Mesodermal cell (in vitro differentiated cells): ENCODE results near the gene PCDHGA11.
A peak's percentile ranks its signal among the peaks of the same experiment; 100 is the strongest.
"Not testable (repeated sequence)": the region's sequence is repeated elsewhere in the genome, so short reads cannot be mapped to it uniquely, and the experiment has no call there.

Experiments used
- H3K27ac ChIP-seq: 2 replicates; pipeline ENCODE4 v1.7.0; 2013; ENCODE audit warnings: mild to moderate bottlenecking, low read depth, low read length, moderate library complexity; ENCODE audit not compliant: severe bottlenecking
- H3K36me3 ChIP-seq: 2 replicates; pipeline ENCODE4 v1.7.1; 2013; ENCODE audit warnings: mild to moderate bottlenecking, low read length, moderate library complexity; ENCODE audit not compliant: control insufficient read depth, insufficient read depth
- H3K4me1 ChIP-seq: one replicate; pipeline ENCODE4 v1.7.1; 2013; ENCODE audit warnings: mild to moderate bottlenecking, low read length; ENCODE audit not compliant: insufficient read depth, control insufficient read depth, poor library complexity, severe bottlenecking
- H3K4me3 ChIP-seq: 2 replicates; pipeline ENCODE4 v1.7.0; 2013; ENCODE audit warnings: low read length, control low read depth, mild to moderate bottlenecking; ENCODE audit not compliant: insufficient read depth, poor library complexity, severe bottlenecking; ENCODE audit errors: extremely low read depth
- H3K9me3 ChIP-seq: 2 replicates; pipeline ENCODE4 v1.7.1; 2013; ENCODE audit warnings: mild to moderate bottlenecking, low read length, moderate library complexity; ENCODE audit not compliant: control insufficient read depth
- WGBS, 2 experiments: methylation state at CpG; one replicate each; pipeline ENCODE4 v1.1.5; 2013; ENCODE audit warnings: missing lambda C conversion rate in 2 of 2; ENCODE audit not compliant: insufficient coverage in 2 of 2; 5-methylcytosine and 5-hydroxymethylcytosine counted together

The PCDHGA11 gene

GRCh38 chr5:141387557-141388311 is 33.1 kb upstream of the PCDHGA11 start, which contains the start of gene PCDHGB4:
PCDHGB4 (plus strand) TSS chr5:141387698; CDS start chr5:141387885, 187 bp downstream.
- Histone ChIP-seq H3K9me3 (peaks cover 49% of the 10 kb centered on the region), H3K4me3 (peak within 1 kb of the TSS; percentile 18)
- not testable (repeated sequence) for H3K36me3 ChIP-seq, H3K27ac ChIP-seq, H3K4me1 ChIP-seq
- 64 to 74% methylated on average over 12 to 15 of the region's 40 CpGs for WGBS, 2 experiments

GRCh38 chr5:141388661-141389060 is 32.2 kb upstream of the PCDHGA11 start:
- 94 to 98% methylated on average over 4 to 6 of the region's 10 CpGs for WGBS, 2 experiments
- Histone ChIP-seq H3K36me3 (peaks cover 14% of the 10 kb centered on the region), H3K9me3 (peaks cover 50% of the 10 kb centered on the region)

GRCh38 chr5:141389153-141390042 is 31.5 kb upstream of the PCDHGA11 start:
- Histone ChIP-seq H3K27ac (no peak overlapping the region), H3K4me3 (no peak overlapping the region), H3K4me1 (no peaks in the 10 kb centered on the region), H3K36me3 (peaks cover 15% of the 10 kb centered on the region), H3K9me3 (peaks cover 56% of the 10 kb centered on the region)
- 95 to 97% methylated on average over 70 to 77 of the region's 77 CpGs for WGBS, 2 experiments

More at GRCh38 chr5:141388661-141389060, 32.2 kb upstream of the PCDHGA11 start:
- Histone ChIP-seq H3K4me3 (no peak overlapping the region), H3K4me1 (no peaks in the 10 kb centered on the region), H3K27ac (no peak overlapping the region)

GRCh38 chr5:141392429-141393198 is 28.2 kb upstream of the PCDHGA11 start, which contains the start of gene PCDHGA8:
PCDHGA8 (plus strand) TSS chr5:141392633; CDS start chr5:141392814, 181 bp downstream.
- WGBS, 2 experiments = 92 to 96% methylated on average over 31 to 37 of the region's 38 CpGs
- H3K4me3 ChIP-seq = no peak within 1 kb of the TSS
- peaks cover 15% of the 10 kb centered on the region for H3K36me3 ChIP-seq
- no peaks in the 10 kb centered on the region for H3K4me1 ChIP-seq
- H3K27ac ChIP-seq = no peak within 1 kb of the TSS
- peaks cover 63% of the 10 kb centered on the region for H3K9me3 ChIP-seq

GRCh38 chr5:141393267-141393666 is 27.6 kb upstream of the PCDHGA11 start:
- Histone ChIP-seq H3K27ac (no peak overlapping the region), H3K9me3 (peaks cover 63% of the 10 kb centered on the region), H3K36me3 (peaks cover 15% of the 10 kb centered on the region), H3K4me1 (no peaks in the 10 kb centered on the region), H3K4me3 (no peak overlapping the region)
- WGBS, 2 experiments = 95% methylated on average over 19 to 20 of the region's 21 CpGs

- WGBS, 2 experiments = 93 to 96% methylated on average over 18 to 35 of the region's 53 CpGs
- not testable (repeated sequence) for H3K27ac ChIP-seq, H3K4me3 ChIP-seq, H3K4me1 ChIP-seq
- Histone ChIP-seq H3K36me3 (peaks cover 15% of the 10 kb centered on the region), H3K9me3 (peaks cover 63% of the 10 kb centered on the region)
Observed at GRCh38 chr5:141394401-141395187, 26.3 kb upstream of the PCDHGA11 start.

GRCh38 chr5:141397756-141398551 is 22.9 kb upstream of the PCDHGA11 start, which contains the start of gene PCDHGB5:
PCDHGB5 (plus strand) TSS chr5:141397947; CDS start chr5:141398128, 181 bp downstream.
- 85 to 92% methylated on average over 14 of the region's 43 CpGs for WGBS, 2 experiments
- H3K27ac ChIP-seq, H3K4me3 ChIP-seq, H3K4me1 ChIP-seq: not testable (repeated sequence)
- Histone ChIP-seq H3K9me3 (peaks cover 48% of the 10 kb centered on the region), H3K36me3 (peaks cover 12% of the 10 kb centered on the region)

- Histone ChIP-seq H3K4me1 (no peaks in the 10 kb centered on the region), H3K4me3 (no peak overlapping the region), H3K9me3 (peaks cover 47% of the 10 kb centered on the region), H3K36me3 (peaks cover 6% of the 10 kb centered on the region), H3K27ac (no peak overlapping the region)
- 91 to 96% methylated on average over 14 of the region's 15 CpGs for WGBS, 2 experiments
Observed at GRCh38 chr5:141398608-141399007, 22.2 kb upstream of the PCDHGA11 start.

- WGBS, 2 experiments = 96 to 97% methylated on average over 57 to 61 of the region's 61 CpGs
- Histone ChIP-seq H3K9me3 (peaks cover 40% of the 10 kb centered on the region), H3K4me3 (no peak overlapping the region), H3K36me3 (peaks cover 5% of the 10 kb centered on the region), H3K4me1 (no peaks in the 10 kb centered on the region), H3K27ac (no peak overlapping the region)
Observed at GRCh38 chr5:141399555-141400258, 21.1 kb upstream of the PCDHGA11 start.
